GM23338 (cell line): ENCODE data around the gene NT5C2. TPM values are rescaled to one million over a fixed set of nuclear protein-coding genes. Genes with fewer than 3 reads are reported as not detected.
A peak's percentile ranks its signal among the peaks of the same experiment; 100 is the strongest.

ENCODE experiments used
- ATAC-seq: fragments of 200-7000 bp; cut with Tn5 transposase; 3 replicates; pipeline ENCODE4 v1.9.1; 2020
- DNase-seq: peaks from one replicate; pipeline ENCODE4 v3.0.0-alpha.2; 2015; ENCODE audit warnings: low spot score
- H2AFZ ChIP-seq: fragments of 200-600 bp; sonication (generic); 2 replicates; pipeline ENCODE4 v1.8.0; 2016; ENCODE audit warnings: antibody characterized with exemption, mild to moderate bottlenecking, moderate library complexity
- H3F3A ChIP-seq: fragments of 200-600 bp; sonication (generic); replicated peaks from 2 replicates; pipeline ENCODE4 v1.8.0; 2017; ENCODE audit warnings: antibody characterized with exemption, mixed run types, low read depth
- H3K27ac ChIP-seq: fragments of 200-600 bp; sonication (generic); 2 replicates; pipeline ENCODE4 v1.6.1; 2016; ENCODE audit warnings: low read depth
- H3K27me3 ChIP-seq: fragments of 200-600 bp; sonication (generic); 2 replicates; pipeline ENCODE4 v1.8.0; 2016; ENCODE audit warnings: mild to moderate bottlenecking, mixed run types, moderate library complexity; ENCODE audit not compliant: insufficient read depth
- H3K36me3 ChIP-seq: fragments of 200-600 bp; sonication (generic); 2 replicates; pipeline ENCODE4 v1.8.0; 2016; ENCODE audit warnings: mild to moderate bottlenecking; ENCODE audit not compliant: insufficient read depth
- H3K4me1 ChIP-seq: fragments of 200-600 bp; sonication (generic); 2 replicates; pipeline ENCODE4 v1.8.0; 2016; ENCODE audit warnings: mild to moderate bottlenecking, moderate library complexity; ENCODE audit not compliant: insufficient read depth
- H3K4me2 ChIP-seq: fragments of 200-600 bp; sonication (generic); 2 replicates; pipeline ENCODE4 v1.7.1; 2017; ENCODE audit warnings: mixed run types
- H3K4me3 ChIP-seq: fragments of 200-600 bp; sonication (generic); 2 replicates; pipeline ENCODE4 v1.6.1; 2016; ENCODE audit warnings: mixed run types
- H3K79me2 ChIP-seq: fragments of 200-600 bp; sonication (generic); replicated peaks from 2 replicates; pipeline ENCODE4 v1.8.0; 2017; ENCODE audit warnings: mild to moderate bottlenecking; ENCODE audit not compliant: insufficient read depth
- H3K9me2 ChIP-seq: fragments of 200-600 bp; sonication (generic); 2 replicates; pipeline ENCODE4 v1.8.0; 2017; ENCODE audit not compliant: insufficient read depth
- H4K20me1 ChIP-seq: fragments of 200-600 bp; sonication (generic); replicated peaks from 2 replicates; pipeline ENCODE4 v1.8.0; 2017; ENCODE audit warnings: mild to moderate bottlenecking; ENCODE audit not compliant: insufficient read depth
- H3K27ac Mint-ChIP-seq: 2 replicates; pipeline ENCODE4 v1.8.0; 2020; ENCODE audit warnings: inconsistent platforms, mild to moderate bottlenecking, moderate library complexity, mixed read lengths
- H3K27me3 Mint-ChIP-seq: 3 replicates; pipeline ENCODE4 v1.8.0; 2022; ENCODE audit warnings: low read depth, mild to moderate bottlenecking, moderate library complexity, mixed read lengths, inconsistent platforms; ENCODE audit not compliant: insufficient read depth, poor library complexity
- H3K36me3 Mint-ChIP-seq: 3 replicates; pipeline ENCODE4 v1.8.0; 2021; ENCODE audit warnings: low read depth, mild to moderate bottlenecking, inconsistent platforms, moderate library complexity, mixed read lengths
- H3K4me1 Mint-ChIP-seq: 3 replicates; pipeline ENCODE4 v1.8.0; 2020; ENCODE audit warnings: mild to moderate bottlenecking, inconsistent platforms, mixed read lengths
- H3K4me3 Mint-ChIP-seq: 3 replicates; pipeline ENCODE4 v1.8.0; 2021; ENCODE audit warnings: moderate library complexity, mild to moderate bottlenecking, inconsistent platforms, mixed read lengths
- H3K9me3 Mint-ChIP-seq: 3 replicates; pipeline ENCODE4 v1.8.0; 2020; ENCODE audit warnings: moderate library complexity, mild to moderate bottlenecking, inconsistent platforms, mixed read lengths
- CREB1 ChIP-seq: fragments of 250-450 bp; sonication (Bioruptor Pico); IDR thresholded peaks from 2 replicates; pipeline ENCODE4 v1.5.0; 2020; ENCODE audit warnings: low read depth, mild to moderate bottlenecking, moderate library complexity
- EZH2 ChIP-seq: fragments of 200-600 bp; sonication (generic); IDR thresholded peaks from one replicate; pipeline ENCODE4 v1.8.0; 2017; ENCODE audit warnings: antibody characterized with exemption, mild to moderate bottlenecking, low read depth; ENCODE audit not compliant: unreplicated experiment
- EZH2phosphoT487 ChIP-seq: fragments of 200-600 bp; sonication (generic); IDR thresholded peaks from one replicate; pipeline ENCODE4 v1.8.1; 2018; ENCODE audit warnings: antibody characterized with exemption; ENCODE audit not compliant: unreplicated experiment
- JUNB ChIP-seq: IDR thresholded peaks from one replicate; pipeline ENCODE4 v1.6.1; 2016; ENCODE audit warnings: antibody characterized with exemption; ENCODE audit not compliant: unreplicated experiment
- NANOG ChIP-seq: IDR thresholded peaks from 2 replicates; pipeline ENCODE4 v1.6.1; 2016; ENCODE audit warnings: antibody characterized with exemption, borderline replicate concordance
- POLR2AphosphoS5 ChIP-seq: IDR thresholded peaks from 2 replicates; pipeline ENCODE4 v1.6.1; 2016; ENCODE audit warnings: antibody characterized with exemption, low read depth
- STAT1 ChIP-seq: IDR thresholded peaks from one replicate; pipeline ENCODE4 v1.6.1; 2016; ENCODE audit warnings: antibody characterized with exemption; ENCODE audit not compliant: unreplicated experiment
- ZNF114 ChIP-seq: fragments of 250-450 bp; sonication (Bioruptor Pico); IDR thresholded peaks from 2 replicates; pipeline ENCODE4 v1.5.0; 2020; ENCODE audit warnings: mild to moderate bottlenecking, moderate library complexity
- ZNF331 ChIP-seq: fragments of 250-450 bp; sonication (Bioruptor Pico); IDR thresholded peaks from 2 replicates; pipeline ENCODE4 v1.5.0; 2020; ENCODE audit warnings: low read depth, mild to moderate bottlenecking, moderate library complexity
- polyA plus RNA-seq: library from polyadenylated mRNA; unstranded; fragments of >200 nt; fragmentation: Nextera tagmentation; extraction: Ambion mirVana; gene quantifications from 2 replicates; pipeline ENCODE4 v1.2.1, GENCODE V29; 2016
- total RNA-seq: library from RNA; depleted of rRNA; stranded (reverse); fragments of >200 nt; shearing (Covaris generic); gene quantifications from 2 replicates; pipeline ENCODE4 v1.2.3, GENCODE V29; 2014
- TF ChIP-seq, protein P1 (sequence below), 2 experiments: fragments of 200-600 bp in 1 of 2; sonication (generic) in 1 of 2; conservative IDR thresholded peaks; 2 replicates each; pipeline versions ENCODE4 v1.5.1 to v1.6.1; 2016 to 2017; ENCODE audit warnings: antibody characterized with exemption in 2 of 2, low read depth in 2 of 2, mild to moderate bottlenecking in 2 of 2, moderate library complexity in 1 of 2
- TF ChIP-seq, protein P2 (sequence below): IDR thresholded peaks from 2 replicates; pipeline ENCODE4 v1.6.1; 2016; ENCODE audit warnings: antibody characterized with exemption
- TF ChIP-seq, protein P3 (sequence below): IDR thresholded peaks from one replicate; pipeline ENCODE4 v1.6.1; 2018; ENCODE audit warnings: antibody characterized with exemption; ENCODE audit not compliant: unreplicated experiment
- TF ChIP-seq, protein P4 (sequence below): fragments of 250-450 bp; sonication (Bioruptor Pico); IDR thresholded peaks from 2 replicates; pipeline ENCODE4 v1.5.0; 2020; ENCODE audit warnings: mild to moderate bottlenecking, moderate library complexity

The NT5C2 gene
- total and polyA plus RNA-seq, 2 experiments from 2014 or later, result 33.9 to 85.4 TPM

DNA sequence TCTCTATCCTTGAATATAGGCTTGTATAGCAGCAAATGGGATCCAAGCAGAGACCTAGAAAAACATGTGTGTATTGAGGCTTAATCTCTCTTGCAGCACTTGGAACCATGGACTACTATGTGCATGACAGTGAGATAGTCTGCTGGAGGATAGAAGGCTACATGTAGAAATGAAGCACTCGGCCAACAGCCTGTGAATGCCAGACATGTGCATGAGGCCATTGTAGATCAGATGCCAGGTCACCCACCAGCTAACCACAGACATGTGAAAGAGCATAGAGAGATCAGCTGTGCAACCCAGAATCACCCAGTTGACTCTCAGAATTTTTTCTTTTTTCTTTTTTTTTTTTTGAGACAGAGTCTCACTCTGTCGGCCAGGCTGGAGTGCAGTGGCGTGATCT lies 90.9 kb downstream of the NT5C2 start:
- DNase-seq (no peak), ATAC-seq (no peak; the same call in 2 of the 3 replicates)
- H3K4me3 ChIP-seq, result no peak overlapping the region
- H3K9me2 ChIP-seq, result no peaks in the 10 kb centered on the region
- TF ChIP-seq, protein P1, sequence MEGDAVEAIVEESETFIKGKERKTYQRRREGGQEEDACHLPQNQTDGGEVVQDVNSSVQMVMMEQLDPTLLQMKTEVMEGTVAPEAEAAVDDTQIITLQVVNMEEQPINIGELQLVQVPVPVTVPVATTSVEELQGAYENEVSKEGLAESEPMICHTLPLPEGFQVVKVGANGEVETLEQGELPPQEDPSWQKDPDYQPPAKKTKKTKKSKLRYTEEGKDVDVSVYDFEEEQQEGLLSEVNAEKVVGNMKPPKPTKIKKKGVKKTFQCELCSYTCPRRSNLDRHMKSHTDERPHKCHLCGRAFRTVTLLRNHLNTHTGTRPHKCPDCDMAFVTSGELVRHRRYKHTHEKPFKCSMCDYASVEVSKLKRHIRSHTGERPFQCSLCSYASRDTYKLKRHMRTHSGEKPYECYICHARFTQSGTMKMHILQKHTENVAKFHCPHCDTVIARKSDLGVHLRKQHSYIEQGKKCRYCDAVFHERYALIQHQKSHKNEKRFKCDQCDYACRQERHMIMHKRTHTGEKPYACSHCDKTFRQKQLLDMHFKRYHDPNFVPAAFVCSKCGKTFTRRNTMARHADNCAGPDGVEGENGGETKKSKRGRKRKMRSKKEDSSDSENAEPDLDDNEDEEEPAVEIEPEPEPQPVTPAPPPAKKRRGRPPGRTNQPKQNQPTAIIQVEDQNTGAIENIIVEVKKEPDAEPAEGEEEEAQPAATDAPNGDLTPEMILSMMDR (conservative IDR thresholded peaks at IDR 0.05; ENCODE audit: low read depth in 2 of 2), result no peak
- TF ChIP-seq EZH2phosphoT487 (no peak), POLR2AphosphoS5 (no peak), ZNF114 (CRISPR knock-in tag) (no peak), STAT1 (no peak), NANOG (no peak), JUNB (no peak), ZNF331 (CRISPR knock-in tag) (no peak), EZH2 (no peak), CREB1 (no peak)
- TF ChIP-seq, protein P2, sequence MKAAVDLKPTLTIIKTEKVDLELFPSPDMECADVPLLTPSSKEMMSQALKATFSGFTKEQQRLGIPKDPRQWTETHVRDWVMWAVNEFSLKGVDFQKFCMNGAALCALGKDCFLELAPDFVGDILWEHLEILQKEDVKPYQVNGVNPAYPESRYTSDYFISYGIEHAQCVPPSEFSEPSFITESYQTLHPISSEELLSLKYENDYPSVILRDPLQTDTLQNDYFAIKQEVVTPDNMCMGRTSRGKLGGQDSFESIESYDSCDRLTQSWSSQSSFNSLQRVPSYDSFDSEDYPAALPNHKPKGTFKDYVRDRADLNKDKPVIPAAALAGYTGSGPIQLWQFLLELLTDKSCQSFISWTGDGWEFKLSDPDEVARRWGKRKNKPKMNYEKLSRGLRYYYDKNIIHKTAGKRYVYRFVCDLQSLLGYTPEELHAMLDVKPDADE, result no peak
- TF ChIP-seq, protein P3, sequence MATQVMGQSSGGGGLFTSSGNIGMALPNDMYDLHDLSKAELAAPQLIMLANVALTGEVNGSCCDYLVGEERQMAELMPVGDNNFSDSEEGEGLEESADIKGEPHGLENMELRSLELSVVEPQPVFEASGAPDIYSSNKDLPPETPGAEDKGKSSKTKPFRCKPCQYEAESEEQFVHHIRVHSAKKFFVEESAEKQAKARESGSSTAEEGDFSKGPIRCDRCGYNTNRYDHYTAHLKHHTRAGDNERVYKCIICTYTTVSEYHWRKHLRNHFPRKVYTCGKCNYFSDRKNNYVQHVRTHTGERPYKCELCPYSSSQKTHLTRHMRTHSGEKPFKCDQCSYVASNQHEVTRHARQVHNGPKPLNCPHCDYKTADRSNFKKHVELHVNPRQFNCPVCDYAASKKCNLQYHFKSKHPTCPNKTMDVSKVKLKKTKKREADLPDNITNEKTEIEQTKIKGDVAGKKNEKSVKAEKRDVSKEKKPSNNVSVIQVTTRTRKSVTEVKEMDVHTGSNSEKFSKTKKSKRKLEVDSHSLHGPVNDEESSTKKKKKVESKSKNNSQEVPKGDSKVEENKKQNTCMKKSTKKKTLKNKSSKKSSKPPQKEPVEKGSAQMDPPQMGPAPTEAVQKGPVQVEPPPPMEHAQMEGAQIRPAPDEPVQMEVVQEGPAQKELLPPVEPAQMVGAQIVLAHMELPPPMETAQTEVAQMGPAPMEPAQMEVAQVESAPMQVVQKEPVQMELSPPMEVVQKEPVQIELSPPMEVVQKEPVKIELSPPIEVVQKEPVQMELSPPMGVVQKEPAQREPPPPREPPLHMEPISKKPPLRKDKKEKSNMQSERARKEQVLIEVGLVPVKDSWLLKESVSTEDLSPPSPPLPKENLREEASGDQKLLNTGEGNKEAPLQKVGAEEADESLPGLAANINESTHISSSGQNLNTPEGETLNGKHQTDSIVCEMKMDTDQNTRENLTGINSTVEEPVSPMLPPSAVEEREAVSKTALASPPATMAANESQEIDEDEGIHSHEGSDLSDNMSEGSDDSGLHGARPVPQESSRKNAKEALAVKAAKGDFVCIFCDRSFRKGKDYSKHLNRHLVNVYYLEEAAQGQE, result no peak
- TF ChIP-seq, protein P4, sequence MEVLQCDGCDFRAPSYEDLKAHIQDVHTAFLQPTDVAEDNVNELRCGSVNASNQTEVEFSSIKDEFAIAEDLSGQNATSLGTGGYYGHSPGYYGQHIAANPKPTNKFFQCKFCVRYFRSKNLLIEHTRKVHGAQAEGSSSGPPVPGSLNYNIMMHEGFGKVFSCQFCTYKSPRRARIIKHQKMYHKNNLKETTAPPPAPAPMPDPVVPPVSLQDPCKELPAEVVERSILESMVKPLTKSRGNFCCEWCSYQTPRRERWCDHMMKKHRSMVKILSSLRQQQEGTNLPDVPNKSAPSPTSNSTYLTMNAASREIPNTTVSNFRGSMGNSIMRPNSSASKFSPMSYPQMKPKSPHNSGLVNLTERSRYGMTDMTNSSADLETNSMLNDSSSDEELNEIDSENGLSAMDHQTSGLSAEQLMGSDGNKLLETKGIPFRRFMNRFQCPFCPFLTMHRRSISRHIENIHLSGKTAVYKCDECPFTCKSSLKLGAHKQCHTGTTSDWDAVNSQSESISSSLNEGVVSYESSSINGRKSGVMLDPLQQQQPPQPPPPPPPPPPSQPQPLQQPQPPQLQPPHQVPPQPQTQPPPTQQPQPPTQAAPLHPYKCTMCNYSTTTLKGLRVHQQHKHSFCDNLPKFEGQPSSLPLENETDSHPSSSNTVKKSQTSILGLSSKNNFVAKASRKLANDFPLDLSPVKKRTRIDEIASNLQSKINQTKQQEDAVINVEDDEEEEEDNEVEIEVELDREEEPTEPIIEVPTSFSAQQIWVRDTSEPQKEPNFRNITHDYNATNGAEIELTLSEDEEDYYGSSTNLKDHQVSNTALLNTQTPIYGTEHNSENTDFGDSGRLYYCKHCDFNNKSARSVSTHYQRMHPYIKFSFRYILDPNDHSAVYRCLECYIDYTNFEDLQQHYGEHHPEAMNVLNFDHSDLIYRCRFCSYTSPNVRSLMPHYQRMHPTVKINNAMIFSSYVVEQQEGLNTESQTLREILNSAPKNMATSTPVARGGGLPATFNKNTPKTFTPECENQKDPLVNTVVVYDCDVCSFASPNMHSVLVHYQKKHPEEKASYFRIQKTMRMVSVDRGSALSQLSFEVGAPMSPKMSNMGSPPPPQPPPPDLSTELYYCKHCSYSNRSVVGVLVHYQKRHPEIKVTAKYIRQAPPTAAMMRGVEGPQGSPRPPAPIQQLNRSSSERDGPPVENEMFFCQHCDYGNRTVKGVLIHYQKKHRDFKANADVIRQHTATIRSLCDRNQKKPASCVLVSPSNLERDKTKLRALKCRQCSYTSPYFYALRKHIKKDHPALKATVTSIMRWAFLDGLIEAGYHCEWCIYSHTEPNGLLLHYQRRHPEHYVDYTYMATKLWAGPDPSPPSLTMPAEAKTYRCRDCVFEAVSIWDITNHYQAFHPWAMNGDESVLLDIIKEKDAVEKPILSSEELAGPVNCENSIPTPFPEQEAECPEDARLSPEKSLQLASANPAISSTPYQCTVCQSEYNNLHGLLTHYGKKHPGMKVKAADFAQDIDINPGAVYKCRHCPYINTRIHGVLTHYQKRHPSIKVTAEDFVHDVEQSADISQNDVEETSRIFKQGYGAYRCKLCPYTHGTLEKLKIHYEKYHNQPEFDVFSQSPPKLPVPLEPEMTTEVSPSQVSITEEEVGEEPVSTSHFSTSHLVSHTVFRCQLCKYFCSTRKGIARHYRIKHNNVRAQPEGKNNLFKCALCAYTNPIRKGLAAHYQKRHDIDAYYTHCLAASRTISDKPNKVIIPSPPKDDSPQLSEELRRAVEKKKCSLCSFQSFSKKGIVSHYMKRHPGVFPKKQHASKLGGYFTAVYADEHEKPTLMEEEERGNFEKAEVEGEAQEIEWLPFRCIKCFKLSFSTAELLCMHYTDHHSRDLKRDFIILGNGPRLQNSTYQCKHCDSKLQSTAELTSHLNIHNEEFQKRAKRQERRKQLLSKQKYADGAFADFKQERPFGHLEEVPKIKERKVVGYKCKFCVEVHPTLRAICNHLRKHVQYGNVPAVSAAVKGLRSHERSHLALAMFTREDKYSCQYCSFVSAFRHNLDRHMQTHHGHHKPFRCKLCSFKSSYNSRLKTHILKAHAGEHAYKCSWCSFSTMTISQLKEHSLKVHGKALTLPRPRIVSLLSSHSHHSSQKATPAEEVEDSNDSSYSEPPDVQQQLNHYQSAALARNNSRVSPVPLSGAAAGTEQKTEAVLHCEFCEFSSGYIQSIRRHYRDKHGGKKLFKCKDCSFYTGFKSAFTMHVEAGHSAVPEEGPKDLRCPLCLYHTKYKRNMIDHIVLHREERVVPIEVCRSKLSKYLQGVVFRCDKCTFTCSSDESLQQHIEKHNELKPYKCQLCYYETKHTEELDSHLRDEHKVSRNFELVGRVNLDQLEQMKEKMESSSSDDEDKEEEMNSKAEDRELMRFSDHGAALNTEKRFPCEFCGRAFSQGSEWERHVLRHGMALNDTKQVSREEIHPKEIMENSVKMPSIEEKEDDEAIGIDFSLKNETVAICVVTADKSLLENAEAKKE (CRISPR knock-in tag), result no peak
- H3K4me2 ChIP-seq, result peak overlapping the region; percentile 17; the same call in 1 of the 2 replicates
- Mint-ChIP-seq H3K9me3 (no peaks in the 10 kb centered on the region), H3K4me1 (peaks cover 11% of the 10 kb centered on the region), H3K4me3 (no peak overlapping the region), H3K36me3 (peaks cover 17% of the 10 kb centered on the region; the same call in 2 of the 3 replicates), H3K27ac (0 out of 2 replicates have a peak overlapping the region, but pooled peaks have one; percentile 4), H3K27me3 (no peaks in the 10 kb centered on the region)
- no peak overlapping the region for H2AFZ ChIP-seq
- H3K4me1 ChIP-seq, result peaks cover 7% of the 10 kb centered on the region; the same call in 1 of the 2 replicates
- no peaks in the 10 kb centered on the region for H3K27me3 ChIP-seq
- 0 out of 2 replicates have a peak, but pooled peaks cover 2% of the 10 kb centered on the region for H4K20me1 ChIP-seq
- peaks cover 21% of the 10 kb centered on the region for H3K36me3 ChIP-seq
- peak overlapping the region; percentile 36; the same call in 1 of the 2 replicates for H3K27ac ChIP-seq
- H3F3A ChIP-seq, result no peaks in the 10 kb centered on the region
- H3K79me2 ChIP-seq, result no peaks in the 10 kb centered on the region
